NCI-H146 treated with DMSO at 0.1 percent for 48 hours (cell line): ENCODE data around the gene RNU1-1.
"Not testable (repeated sequence)": the region's sequence is repeated elsewhere in the genome, so short reads cannot be mapped to it uniquely, and the experiment has no call there.

Experiments
- DNase-seq: peaks from one replicate; lab custom pipeline; 2025; ENCODE audit not compliant: unreplicated experiment; lab: John Stamatoyannopoulos, UW

The RNU1-1 gene

DNA sequence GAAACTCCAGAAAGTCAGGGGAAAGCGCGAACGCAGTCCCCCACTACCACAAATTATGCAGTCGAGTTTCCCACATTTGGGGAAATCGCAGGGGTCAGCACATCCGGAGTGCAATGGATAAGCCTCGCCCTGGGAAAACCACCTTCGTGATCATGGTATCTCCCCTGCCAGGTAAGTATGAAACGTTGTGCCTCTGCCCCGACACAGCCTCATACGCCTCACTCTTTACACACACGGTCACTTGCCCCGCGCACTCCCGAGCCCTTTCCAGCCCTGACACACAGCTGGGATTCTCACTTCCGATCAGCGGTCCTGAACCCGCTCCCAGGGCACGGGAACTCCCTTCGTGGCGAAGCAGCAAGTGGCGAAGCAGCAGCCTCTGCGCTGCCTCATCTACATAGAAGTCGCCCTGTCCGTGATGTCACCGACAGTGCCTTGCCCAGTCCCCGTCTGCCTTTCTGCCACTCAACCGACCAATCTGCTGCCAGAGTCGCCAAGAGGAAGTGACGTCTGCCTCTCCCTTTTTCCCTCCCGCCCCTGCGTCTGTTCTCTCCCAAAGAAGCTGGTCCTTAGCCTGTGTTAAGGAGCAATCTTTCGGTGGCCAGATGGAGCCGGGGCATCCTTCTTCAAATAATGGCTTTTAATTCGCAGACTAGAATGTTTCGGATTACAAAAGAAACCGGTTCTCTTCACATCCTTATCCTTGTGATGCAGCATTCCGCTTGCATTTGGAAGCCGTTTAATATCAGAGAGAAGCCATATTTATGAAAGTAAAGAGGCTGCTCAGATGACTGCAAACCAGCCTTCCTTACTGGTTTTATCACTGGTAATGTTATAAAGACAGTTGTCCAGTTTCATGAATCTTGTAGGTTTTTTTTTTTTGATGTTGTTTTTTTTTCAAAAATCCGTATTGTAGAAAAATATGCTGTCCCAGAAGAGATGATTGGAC is at the start of gene RNU1-1:
Gene RNU1-1, minus strand, starts transcription at position 179 of the 949 bp plus-strand sequence.
- peak; percentile 55 for DNase-seq

DNA sequence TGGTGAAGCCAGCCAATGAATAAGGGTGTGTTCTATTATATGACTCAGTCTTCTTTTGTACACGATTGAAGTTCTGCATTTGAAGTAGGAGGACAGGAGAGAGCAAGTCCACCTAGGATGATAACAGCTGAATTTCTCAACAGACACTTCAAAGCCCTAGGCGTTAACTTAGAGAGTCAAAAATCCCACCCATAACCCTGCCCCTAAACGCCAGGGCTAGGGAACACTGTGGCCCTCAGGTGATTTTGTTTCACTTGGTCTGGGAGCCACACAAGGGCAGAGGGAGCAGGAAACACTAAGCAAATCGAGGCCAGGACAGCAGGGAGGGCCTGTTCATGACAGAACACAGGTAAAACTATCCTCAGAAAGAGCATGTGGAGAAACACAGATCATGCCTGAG is 47.0 kb upstream of the RNU1-1 start:
- DNase-seq: not testable (repeated sequence)

DNA sequence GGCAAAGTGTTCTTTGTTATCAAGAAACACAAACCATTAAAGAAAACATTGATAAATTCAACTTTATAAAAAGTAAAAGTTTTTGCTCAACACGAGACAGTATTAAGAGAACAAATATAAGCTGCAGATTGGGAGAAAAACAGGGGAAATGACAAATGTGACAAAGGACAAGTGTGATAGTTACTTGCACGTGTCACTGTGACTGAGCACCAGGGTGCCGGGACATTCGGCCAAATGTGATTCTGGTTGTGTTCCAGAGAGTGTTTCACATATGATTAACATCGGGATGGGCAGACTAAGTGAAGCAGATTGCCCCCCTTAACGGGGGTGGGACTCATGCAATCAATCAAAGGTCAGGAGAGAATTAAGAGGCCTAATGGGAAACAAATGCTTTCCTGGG is 46.4 kb upstream of the RNU1-1 start:
- not testable (repeated sequence) for DNase-seq

DNA sequence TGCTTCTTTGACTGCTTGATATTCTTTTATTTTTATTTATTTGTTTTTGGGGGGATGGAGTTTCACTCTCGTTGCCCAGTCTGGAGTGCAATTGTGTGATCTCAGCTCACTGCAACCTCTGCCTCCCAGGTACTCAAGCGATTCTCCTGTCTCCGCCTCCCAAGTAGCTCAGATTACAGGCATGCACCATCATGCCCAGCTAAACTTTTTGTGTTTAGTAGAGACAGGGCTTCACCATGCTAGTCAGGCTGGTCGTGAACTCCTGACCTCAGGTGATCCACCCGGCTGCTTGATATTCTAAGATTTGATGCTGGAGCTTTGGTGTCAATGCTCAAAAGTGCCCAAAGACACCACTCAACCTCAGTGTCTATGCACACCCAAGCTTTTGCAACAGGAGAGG is 45.6 kb upstream of the RNU1-1 start:
- not testable (repeated sequence) for DNase-seq

- not testable (repeated sequence) for DNase-seq
Measured at GRCh38 chr1:16557034-16557433, 42.9 kb upstream of the RNU1-1 start.

- not testable (repeated sequence) for DNase-seq
Measured at GRCh38 chr1:16553244-16553643, 39.2 kb upstream of the RNU1-1 start.

DNA sequence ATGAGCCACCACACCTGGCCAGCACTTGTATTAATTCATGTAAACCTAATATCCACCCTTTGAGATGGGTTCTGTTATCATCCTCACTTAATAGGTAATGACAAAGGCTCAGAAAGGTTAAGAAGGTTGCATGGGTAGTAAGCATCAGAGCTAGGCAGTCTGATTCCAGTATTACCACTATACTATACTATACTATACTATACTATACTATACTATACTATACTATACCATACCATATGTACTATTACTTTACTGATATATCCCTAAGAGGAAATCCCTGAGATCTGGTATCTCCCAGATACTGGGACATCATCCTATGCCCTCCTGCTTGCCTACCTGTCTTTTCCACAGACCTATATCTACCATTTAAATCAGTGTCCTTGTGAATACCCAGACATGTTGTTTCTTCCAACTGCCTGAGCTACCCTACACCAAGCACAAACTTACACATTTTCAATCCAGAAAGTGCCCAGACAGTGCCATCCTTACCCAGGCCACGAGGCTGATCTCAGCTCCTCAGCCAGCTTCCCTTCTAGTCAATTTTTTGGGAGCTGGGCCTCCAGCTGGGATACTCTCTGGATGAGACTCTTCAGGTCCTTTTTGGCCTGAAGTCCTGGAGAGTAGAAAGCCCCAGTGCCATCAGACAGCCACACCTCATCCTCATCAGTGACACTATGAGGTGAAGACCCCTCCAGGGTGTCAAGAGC is 36.3 kb upstream of the RNU1-1 start:
- DNase-seq: not testable (repeated sequence)

GRCh38 chr1:16549545-16549944 is 35.5 kb upstream of the RNU1-1 start:
- not testable (repeated sequence) for DNase-seq

- DNase-seq: not testable (repeated sequence)
Measured at GRCh38 chr1:16547502-16548241, 33.6 kb upstream of the RNU1-1 start.

GRCh38 chr1:16545682-16546095 is 31.6 kb upstream of the RNU1-1 start:
- DNase-seq: peak; percentile 59

GRCh38 chr1:16540421-16540893 is 26.4 kb upstream of the RNU1-1 start:
- not testable (repeated sequence) for DNase-seq

DNA sequence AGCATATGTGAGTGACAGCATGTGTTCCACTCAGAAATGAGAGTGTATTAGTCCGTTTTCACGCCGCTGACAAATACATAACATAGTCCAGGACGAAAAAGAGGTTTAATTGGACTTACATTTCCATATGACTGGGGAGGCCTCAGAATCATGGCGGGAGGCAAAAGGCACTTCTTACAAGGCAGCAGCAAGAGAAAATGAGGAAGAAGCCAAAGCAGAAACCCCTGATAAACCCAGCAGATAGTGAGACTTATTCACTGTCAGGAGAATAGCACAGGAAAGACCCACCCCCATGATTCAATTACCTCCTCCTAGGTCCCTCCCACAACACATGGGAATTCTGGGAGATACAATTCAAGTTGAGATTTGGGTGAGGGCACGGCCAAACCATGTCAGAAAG is 23.4 kb upstream of the RNU1-1 start:
- not testable (repeated sequence) for DNase-seq

DNA sequence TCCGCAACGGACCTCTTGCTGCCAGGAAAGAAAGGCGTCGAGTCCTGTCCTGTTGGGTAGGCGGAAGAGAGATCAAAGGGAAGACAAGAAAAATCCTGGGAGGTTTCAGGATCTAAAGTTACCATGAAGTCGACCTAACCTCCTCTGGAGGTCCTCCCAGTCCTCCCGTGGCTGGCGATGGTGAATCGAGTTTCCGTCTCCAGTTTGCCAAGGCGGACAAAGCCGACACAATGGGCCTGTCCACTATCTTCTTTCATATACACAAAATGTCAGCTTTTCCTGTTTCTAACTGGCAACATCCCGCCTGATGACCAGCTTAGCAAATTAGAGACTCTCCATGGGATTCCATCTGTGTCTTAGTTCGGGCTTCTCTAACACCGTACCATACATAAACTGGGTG is 22.7 kb upstream of the RNU1-1 start:
- DNase-seq: not testable (repeated sequence)

DNA sequence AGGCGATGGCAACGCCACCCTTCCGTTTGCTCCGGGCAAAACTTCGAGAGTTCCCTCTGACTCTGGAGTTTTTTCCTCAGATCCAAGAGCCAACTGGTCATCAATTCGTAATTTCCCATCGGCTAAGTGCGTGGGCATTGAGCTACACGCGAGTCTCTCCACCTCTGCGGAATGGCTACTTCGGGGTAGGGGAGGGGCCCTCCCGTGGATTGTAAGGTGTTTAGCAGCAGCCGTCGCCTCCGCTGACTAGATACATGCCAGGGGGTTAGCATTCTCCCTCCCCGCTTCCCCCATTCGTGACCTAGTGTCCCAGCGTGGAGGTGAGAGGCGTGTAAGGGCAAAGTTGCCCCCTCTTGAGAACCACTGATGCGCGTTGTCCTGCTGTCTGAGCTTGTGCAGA is 21.8 kb upstream of the RNU1-1 start:
- not testable (repeated sequence) for DNase-seq

DNA sequence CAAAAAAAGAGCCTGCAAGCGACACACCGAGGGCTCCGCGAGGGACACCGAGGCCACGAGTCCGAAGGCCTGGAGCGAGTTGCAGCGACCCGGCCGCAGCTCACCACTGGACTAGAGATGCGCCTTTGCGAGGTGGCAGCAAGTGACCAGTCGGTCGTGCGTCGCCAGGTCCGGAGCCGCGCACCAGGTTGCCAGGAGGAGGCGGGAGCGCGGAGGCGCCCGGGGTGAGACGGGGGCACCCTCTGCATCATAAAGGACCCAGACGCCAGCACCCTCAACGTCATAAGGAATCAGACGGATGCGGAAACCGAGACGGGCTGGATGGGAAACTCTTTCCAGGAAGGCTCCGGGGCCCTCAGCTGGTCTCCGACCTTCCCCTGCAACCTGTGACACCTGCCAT is 21.4 kb upstream of the RNU1-1 start:
- not testable (repeated sequence) for DNase-seq

DNA sequence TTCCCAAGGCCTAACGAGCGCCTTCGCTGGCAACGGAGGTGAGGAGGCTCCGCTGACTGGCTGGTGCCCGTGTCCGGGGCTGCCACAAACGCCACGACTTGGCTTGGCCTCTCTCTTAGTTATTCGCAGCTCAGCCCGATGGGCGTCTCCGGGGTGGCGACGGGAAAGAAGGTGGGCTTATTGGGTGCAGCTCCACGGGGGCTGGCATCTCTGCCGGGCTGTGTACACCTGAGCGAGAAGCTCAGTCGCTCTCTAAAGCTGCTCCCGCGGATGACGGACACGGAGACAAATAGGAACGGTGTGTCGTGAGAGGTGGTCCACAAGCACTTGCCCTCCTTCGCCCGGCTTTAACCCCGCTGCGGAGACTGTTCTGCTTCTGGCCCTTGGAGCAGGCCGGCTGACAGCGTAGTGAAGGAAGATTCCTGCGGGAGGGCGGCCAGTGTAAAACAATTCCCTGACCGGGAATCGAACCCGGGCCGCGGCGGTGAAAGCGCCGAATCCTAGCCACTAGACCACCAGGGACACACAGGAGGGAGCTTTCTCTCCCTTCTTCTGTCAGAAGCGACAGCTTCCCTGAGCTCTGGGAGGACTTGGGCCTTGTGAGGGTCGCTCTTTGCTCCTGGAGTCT is 20.9 kb upstream of the RNU1-1 start:
- DNase-seq: not testable (repeated sequence)

GRCh38 chr1:16534239-16534828 is 20.2 kb upstream of the RNU1-1 start:
- not testable (repeated sequence) for DNase-seq

- DNase-seq: not testable (repeated sequence)
Measured at GRCh38 chr1:16532235-16532991, 18.3 kb upstream of the RNU1-1 start.

DNA sequence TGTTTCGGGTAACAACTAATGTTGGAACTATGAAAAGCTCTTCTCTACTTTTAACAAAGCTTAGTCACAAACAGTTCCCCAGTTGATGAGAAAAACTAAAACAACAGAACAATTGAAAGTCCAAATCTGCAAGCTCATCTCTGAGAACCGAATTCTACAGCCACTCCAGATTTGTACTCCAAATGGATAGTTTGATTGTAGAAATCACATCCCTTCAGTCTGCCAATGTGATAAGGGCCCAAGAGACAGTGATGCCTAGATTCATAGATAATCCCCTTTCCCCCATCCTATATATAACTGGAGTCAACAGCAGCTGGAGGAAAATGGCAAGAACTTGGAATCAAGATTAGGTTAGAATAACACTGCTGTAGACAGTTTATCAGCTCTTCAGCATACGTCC is 14.3 kb upstream of the RNU1-1 start:
- not testable (repeated sequence) for DNase-seq
